Measurements from ENCODE around the gene GNG13.
"Not testable (repeated sequence)": the region's sequence is repeated elsewhere in the genome, so short reads cannot be mapped to it uniquely, and the experiment has no call there.

GNG13 gene, protein sequence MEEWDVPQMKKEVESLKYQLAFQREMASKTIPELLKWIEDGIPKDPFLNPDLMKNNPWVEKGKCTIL

DNA sequence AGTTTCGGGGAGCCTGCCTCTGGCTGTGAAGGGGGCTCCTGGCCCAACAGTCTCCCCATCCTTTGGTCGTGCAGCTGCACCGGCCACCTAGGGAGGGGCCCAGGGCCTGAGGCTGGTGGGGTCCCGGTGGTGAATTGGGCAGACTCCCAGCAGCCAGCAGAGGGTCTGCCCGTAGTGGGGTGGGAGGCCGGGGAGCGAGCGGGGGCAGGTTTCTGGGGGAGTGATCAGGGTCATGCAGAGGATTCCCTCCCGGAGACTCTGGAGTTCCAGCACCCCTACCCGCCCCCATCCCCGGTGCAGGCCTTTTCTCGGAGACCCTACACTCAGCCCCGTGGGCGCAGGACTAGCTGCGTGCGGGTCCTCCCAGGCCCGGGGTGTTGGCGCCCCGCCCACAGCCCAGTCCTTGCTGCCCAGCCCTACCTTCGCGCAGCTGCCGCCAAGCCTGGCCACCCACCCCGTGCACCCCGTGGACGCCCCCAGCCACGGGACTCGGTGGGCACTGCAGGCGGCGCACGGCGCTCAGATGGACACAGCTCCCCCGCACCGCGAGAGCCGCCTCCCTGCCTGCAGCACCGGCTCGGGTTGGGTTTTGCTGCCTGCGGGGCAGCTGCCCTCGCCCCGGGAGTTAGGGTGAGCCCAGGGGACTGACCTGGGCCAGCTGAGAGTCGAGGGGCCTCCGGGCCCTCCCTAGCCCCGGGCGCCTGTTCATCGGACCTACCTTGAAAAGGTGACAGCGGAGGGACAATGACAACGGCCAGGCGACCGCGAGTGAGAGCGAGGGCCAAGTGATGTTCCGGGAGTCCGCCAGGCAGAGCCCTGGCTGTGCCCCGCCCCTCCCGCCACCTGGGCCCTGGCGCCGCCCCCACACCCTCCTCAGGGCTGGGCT lies at the start of gene GNG13:
TSS of gene GNG13 (minus strand) at position 787 of the 886 bp plus-strand sequence. CDS start 1,657 bp downstream, outside the sequence.
- DNase-seq: peak; percentile 2

- DNase-seq: no peak
Observed at GRCh38 chr16:848510-849253, 48.1 kb upstream of the GNG13 start.

DNA sequence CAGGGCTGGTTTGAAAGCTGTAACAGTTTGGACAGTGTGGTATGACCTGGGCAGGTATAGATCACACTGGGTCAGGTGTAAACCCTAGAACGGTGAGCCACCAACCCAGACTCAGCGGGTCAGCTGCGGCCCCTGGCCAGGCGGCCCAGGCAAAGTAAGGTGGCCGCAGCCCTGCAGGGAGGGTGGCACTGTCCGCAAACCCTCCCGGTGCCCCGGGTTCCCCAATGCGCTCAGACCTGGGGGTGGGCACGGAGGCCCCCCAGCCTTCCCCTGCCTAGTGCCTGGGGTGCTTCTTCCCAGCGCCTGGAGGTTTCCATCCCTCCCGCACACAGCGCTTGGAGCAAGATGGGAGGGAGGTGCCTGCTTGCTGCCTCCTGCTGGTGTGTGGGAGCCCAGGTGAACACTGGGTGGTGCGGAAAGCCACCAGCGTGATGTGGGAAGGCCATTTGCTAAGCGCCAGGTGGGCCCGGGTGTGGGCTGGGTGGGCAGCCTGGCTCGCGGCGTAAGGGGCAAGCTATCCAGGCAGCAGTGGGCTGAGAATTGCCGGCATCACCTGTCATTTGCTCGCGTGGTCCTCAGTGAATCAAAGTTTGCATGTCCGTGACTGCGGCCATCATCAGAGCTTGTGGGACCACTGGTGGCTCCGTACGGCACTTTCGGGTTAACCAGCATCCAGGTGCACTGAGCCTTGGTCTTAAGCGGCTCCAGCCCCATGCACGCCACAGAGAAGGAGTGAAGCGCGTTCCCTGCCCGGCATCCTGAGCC lies 47.3 kb upstream of the GNG13 start:
- DNase-seq: no peak

- DNase-seq: no peak
Observed at GRCh38 chr16:847151-847550, 46.6 kb upstream of the GNG13 start.

DNA sequence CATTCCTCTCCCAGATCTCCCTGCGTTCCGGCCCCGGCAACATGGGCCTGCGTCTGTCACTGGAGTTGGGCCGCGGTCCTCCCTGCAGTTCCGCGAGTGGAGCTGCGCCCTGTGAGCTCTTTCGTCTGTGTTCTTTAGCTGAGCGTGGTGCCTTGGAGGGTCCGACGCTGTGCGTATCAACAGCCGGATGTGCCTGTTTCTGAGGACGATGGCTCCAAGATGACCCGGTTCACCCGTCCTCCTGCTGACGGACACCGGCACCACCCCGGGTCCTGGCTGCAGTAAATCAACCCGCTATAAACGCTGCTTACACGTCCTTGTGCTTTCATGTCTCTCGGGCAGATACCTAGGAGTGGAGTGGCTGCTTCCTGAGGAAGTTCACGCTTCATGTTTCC lies 44.8 kb upstream of the GNG13 start:
- DNase-seq: no peak

GRCh38 chr16:844638-845350 lies 44.3 kb upstream of the GNG13 start:
- no peak for DNase-seq

GRCh38 chr16:843771-844170 lies 43.2 kb upstream of the GNG13 start:
- no peak for DNase-seq

DNA sequence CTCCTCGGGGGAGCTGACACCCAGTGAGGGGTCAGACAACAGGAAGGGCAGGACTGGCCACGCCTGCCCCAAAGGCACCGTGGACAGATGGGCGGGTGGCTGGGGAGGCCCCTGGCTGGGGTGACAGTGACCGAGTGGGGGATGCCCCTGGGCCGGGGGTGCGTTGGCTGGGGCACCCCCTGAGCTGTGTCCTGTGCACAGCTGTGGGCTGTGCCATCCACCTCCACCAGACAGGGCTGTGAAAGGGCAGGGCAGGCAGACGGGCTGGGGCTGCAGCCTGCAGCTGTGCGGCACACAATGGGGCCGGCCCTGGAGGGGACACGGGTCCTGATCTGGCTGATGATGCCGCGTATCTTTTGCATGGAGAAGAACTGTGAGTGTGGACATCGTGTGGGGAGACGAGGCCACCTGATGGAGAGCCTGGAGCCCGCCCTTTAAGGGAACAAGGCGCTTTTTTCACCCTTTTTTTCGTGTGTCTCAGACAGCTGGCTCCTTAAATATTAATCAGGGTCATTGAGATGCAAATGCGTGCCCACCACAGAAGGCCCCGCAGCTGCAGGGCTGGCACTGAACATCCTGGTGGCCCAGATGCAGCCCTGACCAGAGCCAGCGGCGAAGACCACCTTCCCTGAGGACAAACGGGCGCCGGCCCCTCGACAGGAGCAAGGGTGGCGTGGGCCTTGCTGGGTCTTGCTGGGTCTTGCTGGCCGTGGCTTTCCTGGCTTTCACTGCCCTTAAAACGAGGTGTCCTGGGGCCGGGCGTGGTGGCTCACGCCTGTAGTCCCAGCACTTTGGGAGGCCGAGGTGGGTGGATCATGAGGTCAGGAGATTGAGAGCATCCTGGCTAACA lies 42.4 kb upstream of the GNG13 start:
- DNase-seq: no peak

GRCh38 chr16:842061-842476 lies 41.5 kb upstream of the GNG13 start:
- DNase-seq: no peak

DNA sequence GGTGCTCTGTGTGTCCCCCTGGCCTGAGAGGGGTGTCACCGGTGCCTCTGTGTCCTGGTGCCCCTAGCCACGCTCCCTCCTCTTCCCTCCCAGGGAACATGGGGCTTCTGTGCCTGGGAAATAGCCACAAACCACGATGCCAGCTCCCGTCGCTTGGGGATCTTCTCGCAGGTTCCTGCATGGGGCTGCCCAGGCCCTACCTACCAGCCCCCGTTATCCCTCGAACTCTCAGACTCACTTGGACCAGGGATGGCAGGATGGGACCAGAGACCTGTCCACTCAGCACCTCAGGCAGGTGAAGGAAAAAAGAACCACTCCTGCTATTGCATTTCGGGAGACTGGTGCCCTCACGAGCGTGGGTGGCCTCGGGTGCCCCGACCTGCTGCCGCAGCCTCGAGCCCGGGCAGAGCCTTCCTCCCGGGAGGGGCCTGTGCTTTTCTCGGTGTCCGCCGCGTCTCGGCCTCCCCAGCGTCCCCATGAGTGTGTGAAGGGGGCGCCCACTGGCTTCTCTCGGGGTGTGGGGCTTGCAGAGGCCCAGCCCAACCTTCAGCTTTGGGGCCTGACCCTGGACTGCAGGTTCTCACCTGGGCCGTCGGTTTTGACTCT lies 41.0 kb upstream of the GNG13 start:
- no peak for DNase-seq

DNA sequence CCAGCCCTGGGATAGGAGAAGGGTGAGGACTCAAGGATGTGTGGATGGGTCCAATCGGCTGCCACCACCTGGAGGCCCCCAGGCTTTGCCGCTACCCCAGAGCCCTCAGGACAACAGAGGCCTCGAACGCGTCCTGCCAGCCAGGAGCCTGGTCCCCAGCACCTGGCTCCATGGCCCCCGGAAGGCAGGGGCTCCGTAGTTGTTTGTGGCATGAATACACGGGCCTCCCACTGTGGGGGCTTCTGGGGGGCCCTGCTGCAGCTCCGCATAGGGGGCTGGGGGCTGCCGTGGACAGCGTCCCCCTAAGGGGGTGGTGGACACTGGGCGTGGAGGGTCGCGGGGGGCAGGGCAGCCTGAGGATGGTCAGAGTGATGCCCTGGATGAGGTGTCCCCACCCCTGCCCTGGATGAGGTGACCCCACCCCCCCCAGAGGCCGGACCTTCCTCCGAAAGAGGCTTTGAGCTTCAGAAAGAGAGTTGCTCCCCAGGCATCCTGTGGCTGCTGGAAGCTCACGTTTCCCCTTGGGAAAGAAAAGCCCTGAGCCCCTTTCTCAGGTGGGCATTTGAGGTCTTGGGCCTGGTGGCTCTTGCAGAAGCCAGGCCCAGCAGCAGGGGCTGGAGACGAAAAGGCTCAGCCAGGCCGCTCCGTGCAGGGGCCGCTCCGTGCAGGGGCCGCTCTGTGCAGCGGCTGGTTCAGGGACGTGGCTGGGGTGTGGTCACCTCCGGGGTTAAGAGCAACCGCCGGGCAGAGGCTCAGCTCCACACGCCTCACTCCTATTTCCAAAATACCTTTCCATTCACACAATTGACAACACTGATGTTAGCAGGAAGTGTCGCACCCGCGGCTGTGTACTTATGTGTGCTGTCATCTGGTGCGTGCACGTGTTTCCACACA lies 40.3 kb upstream of the GNG13 start:
- DNase-seq: no peak

DNA sequence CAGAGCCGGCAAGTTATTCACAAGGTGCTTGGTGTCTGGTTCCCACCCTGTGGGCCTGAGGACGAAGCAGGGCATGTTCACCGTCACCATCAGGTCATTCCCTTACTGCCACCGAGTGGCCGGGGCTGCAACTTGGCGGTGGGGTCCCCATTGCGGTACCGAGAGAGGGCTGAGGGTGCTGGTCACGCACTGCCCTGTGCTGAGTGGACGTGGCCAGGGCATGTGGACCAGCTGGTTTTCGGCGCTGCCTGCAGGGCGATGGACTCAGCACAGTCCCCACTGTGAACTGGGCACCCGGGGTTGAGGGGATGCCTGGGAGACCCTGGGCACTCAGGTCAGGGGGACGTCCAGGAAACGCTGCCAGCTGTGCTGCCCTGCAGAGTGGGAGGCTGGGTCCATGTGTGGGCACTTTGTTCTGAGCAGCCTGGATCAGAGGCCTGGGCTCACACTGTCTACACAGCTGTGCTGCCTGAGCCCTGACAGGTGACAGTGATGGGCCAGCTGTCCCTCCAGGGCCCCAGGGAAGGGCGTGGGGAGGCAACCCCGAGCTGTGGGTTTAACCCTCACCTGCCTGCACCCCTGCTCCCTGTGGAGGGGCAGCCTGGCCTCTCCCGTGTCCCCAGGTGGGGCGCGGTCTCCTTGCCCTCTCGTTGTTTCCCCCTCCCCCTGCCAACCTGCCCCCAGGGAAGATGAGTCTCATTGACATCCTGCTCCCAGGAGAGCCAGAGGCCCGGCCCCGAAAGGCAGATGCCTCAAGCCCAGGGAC lies 39.3 kb upstream of the GNG13 start:
- DNase-seq: no peak

DNA sequence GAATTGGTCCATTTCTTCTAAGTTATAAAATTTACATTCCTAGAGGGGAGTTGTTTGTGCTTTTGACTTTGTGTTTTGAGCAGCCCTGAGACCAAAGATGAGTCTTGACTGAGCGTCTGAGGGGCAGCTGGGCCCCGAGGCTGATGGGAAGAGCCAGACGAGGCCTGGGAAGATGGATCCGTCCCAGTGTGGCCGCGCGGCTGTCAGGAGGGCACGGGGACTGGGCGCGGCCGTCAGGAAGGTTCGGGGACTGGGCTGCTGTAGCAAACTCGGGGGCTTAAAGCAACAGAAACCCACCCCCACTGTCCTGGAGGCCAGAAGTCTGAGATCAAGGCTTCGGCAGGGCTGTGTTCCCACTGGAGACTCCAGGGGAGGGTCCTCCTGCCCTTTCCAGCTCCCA lies 38.2 kb upstream of the GNG13 start:
- no peak for DNase-seq

- DNase-seq: not testable (repeated sequence)
Observed at GRCh38 chr16:836822-837221, 36.3 kb upstream of the GNG13 start.

- DNase-seq: no peak
Observed at GRCh38 chr16:836221-836620, 35.7 kb upstream of the GNG13 start.

DNA sequence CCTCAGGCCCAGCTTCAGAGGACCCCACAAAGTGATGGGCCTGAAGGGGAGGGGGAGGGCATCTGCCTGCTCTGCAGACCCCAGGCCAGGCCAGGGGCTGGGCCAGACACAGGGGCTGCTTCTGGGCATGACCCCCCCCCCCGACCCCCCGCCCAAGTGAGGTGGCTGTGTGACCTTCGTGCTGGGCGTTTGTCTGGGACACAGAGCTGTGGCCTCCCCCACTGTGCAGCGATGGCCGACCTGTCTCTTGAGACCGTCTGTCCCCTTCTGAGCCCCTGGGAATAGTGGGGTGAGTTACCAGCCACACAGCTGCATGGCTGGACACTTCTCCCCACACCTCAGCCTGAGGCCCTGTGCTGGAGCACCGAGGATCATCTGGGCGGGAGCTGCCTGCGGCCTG lies 34.8 kb upstream of the GNG13 start:
- DNase-seq: no peak

DNA sequence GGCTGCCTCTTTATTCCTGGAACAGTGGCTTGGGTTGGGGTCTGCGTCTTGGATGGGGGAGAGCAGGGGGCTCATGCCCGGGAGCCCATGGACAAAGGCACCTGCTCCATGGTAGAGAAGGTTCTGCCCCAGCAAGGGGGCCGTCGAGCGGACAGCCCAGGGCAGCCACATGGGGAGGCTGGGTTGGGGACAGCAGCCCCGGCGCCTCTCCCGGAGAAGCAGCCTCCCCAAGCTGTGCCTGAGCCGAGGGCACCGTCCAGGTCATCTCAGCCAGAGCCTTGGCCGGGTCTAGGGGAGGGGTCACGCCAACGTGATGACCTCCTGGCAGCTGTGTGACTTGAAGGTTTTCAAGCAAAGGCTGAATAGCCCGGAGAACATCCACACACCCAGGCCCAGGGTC lies 32.9 kb upstream of the GNG13 start:
- DNase-seq: no peak

DNA sequence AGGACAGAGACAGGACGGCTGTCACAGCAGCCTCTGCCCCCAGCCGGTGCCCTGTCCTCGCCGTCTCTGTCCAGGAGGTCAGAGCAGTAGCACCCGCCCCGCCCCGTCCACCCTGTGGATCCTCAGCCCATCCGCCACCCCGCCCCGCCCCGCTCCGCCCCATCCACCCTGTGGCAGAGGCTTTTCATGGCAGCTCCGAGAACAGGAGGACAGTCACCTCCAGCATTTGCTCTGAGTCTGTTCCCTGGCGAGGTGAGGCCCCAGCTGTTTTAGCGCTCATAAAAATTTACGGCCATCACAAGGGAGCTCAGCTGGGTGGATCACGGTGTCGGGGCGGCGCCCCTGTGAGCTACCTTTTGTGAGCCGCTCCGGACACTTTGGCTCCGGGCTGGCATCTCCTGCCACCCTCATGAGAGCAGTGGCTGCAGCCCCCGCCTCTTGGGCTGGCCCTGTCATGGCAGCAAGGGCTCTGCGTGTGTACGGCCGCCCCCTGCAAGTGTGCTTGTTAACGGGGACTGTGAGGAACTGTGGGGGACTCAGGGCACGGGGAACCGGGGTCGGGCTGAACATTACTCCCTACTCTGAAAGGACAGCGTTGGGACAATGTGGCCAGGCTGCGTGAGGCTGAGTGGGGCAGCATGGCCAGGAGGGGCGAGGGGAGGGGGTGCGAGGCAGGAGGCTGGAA lies 32.3 kb upstream of the GNG13 start:
- DNase-seq: no peak

Measured in NCI-H1105 treated with DMSO at 0.1 percent for 48 hours (cell line).